HG02973 (cell line): ENCODE data around the gene TMEM200A.

Experiments used
- ATAC-seq: cut with Tn5 transposase; IDR thresholded peaks from one replicate; pipeline ENCODE4 v1.9.1; 2021; ENCODE audit warnings: moderate library complexity; ENCODE audit not compliant: unreplicated experiment

TMEM200A gene

GRCh38 chr6:130482645-130483390, 117.0 kb downstream of the TMEM200A start:
- no peak for ATAC-seq

DNA sequence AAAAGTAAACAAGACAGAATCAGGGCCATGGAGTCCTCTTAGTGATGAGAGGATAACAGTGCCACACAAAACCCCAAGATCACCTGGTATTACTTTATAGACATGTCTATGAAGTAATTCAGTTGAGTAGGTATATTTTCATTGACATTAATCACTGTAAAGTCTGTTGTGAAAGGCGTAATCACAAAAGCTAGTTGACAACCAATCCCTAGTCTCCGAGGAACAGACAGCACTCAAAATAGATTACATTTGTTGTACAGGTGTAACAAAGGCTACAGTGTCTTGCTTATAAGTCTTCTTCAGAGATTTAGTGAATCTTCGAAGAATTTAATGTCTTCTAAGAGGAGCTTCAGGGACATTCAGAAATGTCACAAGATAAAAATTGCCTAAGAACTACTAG, 120.1 kb downstream of the TMEM200A start:
- no peak for ATAC-seq

DNA sequence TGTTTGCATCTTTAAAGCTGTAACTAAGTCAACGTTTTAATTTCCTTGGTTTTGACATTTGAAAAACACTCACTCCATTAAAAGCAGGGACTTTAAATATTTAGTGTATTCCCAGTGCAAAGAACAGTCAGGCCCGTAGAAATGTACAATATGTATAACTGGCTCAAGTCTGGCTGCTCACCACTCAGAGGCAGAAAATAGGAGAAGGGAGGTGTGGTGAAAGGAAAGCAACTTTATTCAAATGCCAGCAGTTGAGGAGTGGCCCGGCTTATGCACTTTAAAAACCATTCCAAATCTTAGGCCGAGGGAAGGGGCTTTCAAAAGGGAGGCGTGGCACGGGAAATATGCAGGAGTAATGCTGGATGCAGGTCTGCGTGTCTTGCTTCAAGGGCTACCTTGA, 120.6 kb downstream of the TMEM200A start:
- no peak for ATAC-seq

DNA sequence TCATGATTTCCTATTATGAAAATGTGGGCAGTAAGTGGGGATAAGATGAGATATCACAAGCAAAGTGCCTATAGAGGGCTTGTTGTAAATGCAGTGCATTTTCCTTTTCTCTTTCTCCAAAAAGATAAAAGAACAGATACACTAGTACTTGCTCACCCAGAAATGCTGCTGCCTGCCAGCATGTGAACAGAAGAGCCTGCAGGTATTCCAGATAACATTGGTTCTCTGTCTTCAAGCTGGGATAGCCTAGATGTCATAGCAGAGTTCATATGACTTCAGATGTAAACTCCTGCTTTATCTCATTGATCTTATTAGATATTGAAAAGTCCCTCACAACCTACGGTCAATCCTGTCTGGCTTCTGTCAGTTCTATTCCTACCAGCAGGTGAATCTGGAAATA, 123.7 kb downstream of the TMEM200A start:
- no peak for ATAC-seq
